ENCODE data around the gene AP1M2. TPM values are rescaled to one million over a fixed set of nuclear protein-coding genes. Genes with fewer than 3 reads are reported as not detected.

AP1M2 gene
- total and polyA plus RNA-seq, 2 donors (not counting 3 experiments of a cell fraction or from before 2014, with no cell fraction given) = 0.19 TPM; not detected in 1

GRCh38 chr19:10565567-10566407 lies 21.3 kb downstream of the AP1M2 start, which contains the start of gene KRI1:
TSS of gene KRI1 (minus strand) at chr19:10566010. CDS start at chr19:10565999, 11 bp downstream.
- H3K27me3 ChIP-seq (ENCODE audit: control insufficient read depth in 2 of 2, insufficient read depth in 2 of 2, low read length in 2 of 2) = no peaks in the 10 kb centered on the region
- BruUV-seq (replicated peaks) = TSS peak; percentile 47
- H4K20me1 ChIP-seq (replicated peaks; ENCODE audit: control insufficient read depth, extremely low read depth, insufficient read depth, low read length) = no peaks in the 10 kb centered on the region
- TF ChIP-seq FOS (IDR thresholded peaks at IDR 0.05; ENCODE audit: borderline replicate concordance, insufficient read depth, low read length) = peak; percentile 5
- peak; percentile 92 for TF ChIP-seq POLR2A (IDR thresholded peaks at IDR 0.05; ENCODE audit: low read depth, low read length)
- TF ChIP-seq POLR2AphosphoS5 (IDR thresholded peaks at IDR 0.05; ENCODE audit: insufficient read depth, low read depth, low read length) = peak; percentile 96
- TF ChIP-seq, protein P1, sequence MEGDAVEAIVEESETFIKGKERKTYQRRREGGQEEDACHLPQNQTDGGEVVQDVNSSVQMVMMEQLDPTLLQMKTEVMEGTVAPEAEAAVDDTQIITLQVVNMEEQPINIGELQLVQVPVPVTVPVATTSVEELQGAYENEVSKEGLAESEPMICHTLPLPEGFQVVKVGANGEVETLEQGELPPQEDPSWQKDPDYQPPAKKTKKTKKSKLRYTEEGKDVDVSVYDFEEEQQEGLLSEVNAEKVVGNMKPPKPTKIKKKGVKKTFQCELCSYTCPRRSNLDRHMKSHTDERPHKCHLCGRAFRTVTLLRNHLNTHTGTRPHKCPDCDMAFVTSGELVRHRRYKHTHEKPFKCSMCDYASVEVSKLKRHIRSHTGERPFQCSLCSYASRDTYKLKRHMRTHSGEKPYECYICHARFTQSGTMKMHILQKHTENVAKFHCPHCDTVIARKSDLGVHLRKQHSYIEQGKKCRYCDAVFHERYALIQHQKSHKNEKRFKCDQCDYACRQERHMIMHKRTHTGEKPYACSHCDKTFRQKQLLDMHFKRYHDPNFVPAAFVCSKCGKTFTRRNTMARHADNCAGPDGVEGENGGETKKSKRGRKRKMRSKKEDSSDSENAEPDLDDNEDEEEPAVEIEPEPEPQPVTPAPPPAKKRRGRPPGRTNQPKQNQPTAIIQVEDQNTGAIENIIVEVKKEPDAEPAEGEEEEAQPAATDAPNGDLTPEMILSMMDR (IDR thresholded peaks at IDR 0.05; ENCODE audit: extremely low read depth in 1 of 2, insufficient read depth in 1 of 2, low read depth in 1 of 2, low read length in 2 of 2) = peak; percentile 10 to 55
- TF ChIP-seq MYC (IDR thresholded peaks at IDR 0.05; ENCODE audit: low read depth, low read length) = no peak
- no peak for TF ChIP-seq GATA2 (IDR thresholded peaks at IDR 0.05; ENCODE audit: insufficient read depth, insufficient read length, low read depth, low read length)
- TF ChIP-seq MAX (IDR thresholded peaks at IDR 0.05; ENCODE audit: insufficient read depth, insufficient read length) = peak; percentile 85
- no peak for TF ChIP-seq EZH2 (IDR thresholded peaks at IDR 0.05; ENCODE audit: borderline replicate concordance, low read depth, low read length, severe bottlenecking)
- no peak for TF ChIP-seq JUN (IDR thresholded peaks at IDR 0.05; ENCODE audit: borderline replicate concordance, insufficient read depth, insufficient read length, low read depth)
- peak; percentile 98 for DNase-seq (ENCODE audit: low read depth, low spot score)
- no peaks in the 10 kb centered on the region for H3K36me3 ChIP-seq (ENCODE audit: control insufficient read depth in 2 of 2, extremely low read depth in 1 of 2, insufficient read depth in 2 of 2, low read length in 2 of 2)
- H3K79me2 ChIP-seq (ENCODE audit: control insufficient read depth, insufficient read depth, low read length) = peaks cover 10% of the 10 kb centered on the region
- peak within 1 kb of the TSS; percentile 75 to 99 (median 78) for H3K4me3 ChIP-seq (replicated peaks in 1 of 3; ENCODE audit: insufficient read depth in 1 of 3, low read depth in 1 of 3, low read length in 3 of 3)
- no peaks in the 10 kb centered on the region for H3K9me1 ChIP-seq (replicated peaks; ENCODE audit: control insufficient read depth, extremely low read depth, insufficient read depth, low read length)
- intact Hi-C loops (cut with micrococcal nuclease) (loop anchor here (1.0 to 5.0 kb wide), 2 partner anchors 63 to 148 kb away; no protein-coding TSS in a partner anchor), dilution Hi-C loops (cut with MboI; ENCODE audit: extremely low pct_ligation_motif_present, low sequenced_read_pairs) (no loop called here)
- H3K9ac ChIP-seq (replicated peaks; ENCODE audit: extremely low read depth, insufficient read depth, low read length) = peak within 1 kb of the TSS; percentile 89
- ChIA-PET POLR2A (interaction anchor here (0.8 kb wide), 1 partner anchor 86 kb away, joined by 3 read pairs; no protein-coding TSS in a partner anchor), CTCF (interaction anchor here (0.9 to 1.4 kb wide), 7 partner anchors 10 to 134 kb away, joined by 3 to 5 read pairs (median 3); no protein-coding TSS in a partner anchor)
- peak within 1 kb of the TSS; percentile 64 for H3K27ac ChIP-seq (ENCODE audit: insufficient read depth, low read depth, low read length)
- H2AFZ ChIP-seq (ENCODE audit: low read depth, low read length) = peak within 1 kb of the TSS; percentile 96
- no peaks in the 10 kb centered on the region for H3K9me3 ChIP-seq (replicated peaks; ENCODE audit: control insufficient read depth, insufficient read depth, low read length)
- peak; percentile 95 for FAIRE-seq
- H3K4me2 ChIP-seq (ENCODE audit: insufficient read depth, low read length) = peak within 1 kb of the TSS; percentile 74
- H3K4me1 ChIP-seq (ENCODE audit: control insufficient read depth, extremely low read depth, insufficient read depth, low read length) = peaks cover 27% of the 10 kb centered on the region

All from endothelial cell of umbilical vein (primary cell).